Loucy (cell line): ENCODE data around the gene MID1IP1.

ENCODE experiments used
- H2AFZ ChIP-seq: fragments of 200-600 bp; sonication (generic); 2 replicates; pipeline ENCODE4 v1.6.0; 2016; ENCODE audit warnings: antibody characterized with exemption, mild to moderate bottlenecking, low read length, moderate library complexity
- H3F3A ChIP-seq: fragments of 200-600 bp; 2 replicates; pipeline ENCODE4 v1.6.0; 2016; ENCODE audit warnings: antibody characterized with exemption, low read depth, mild to moderate bottlenecking
- H3K27me3 ChIP-seq: fragments of 200-600 bp; sonication (generic); 2 replicates; pipeline ENCODE4 v1.6.1; 2014; ENCODE audit warnings: low read length, mild to moderate bottlenecking; ENCODE audit not compliant: insufficient read depth, poor library complexity, severe bottlenecking
- H3K36me3 ChIP-seq: fragments of 200-600 bp; sonication (generic); 2 replicates; pipeline ENCODE4 v1.6.1; 2016; ENCODE audit warnings: low read length; ENCODE audit not compliant: insufficient read depth
- H3K4me1 ChIP-seq: fragments of 200-600 bp; sonication (generic); 2 replicates; pipeline ENCODE4 v1.5.1; 2014; ENCODE audit warnings: low read length, mild to moderate bottlenecking; ENCODE audit not compliant: insufficient read depth, poor library complexity, severe bottlenecking
- H3K4me2 ChIP-seq: fragments of 200-600 bp; sonication (generic); 2 replicates; pipeline ENCODE4 v1.6.0; 2014; ENCODE audit warnings: antibody characterized with exemption, low read length, low read depth, mild to moderate bottlenecking; ENCODE audit not compliant: poor library complexity, severe bottlenecking
- H3K4me3 ChIP-seq: fragments of 200-600 bp; sonication (generic); 2 replicates; pipeline ENCODE4 v1.5.1; 2014; ENCODE audit warnings: low read length, mild to moderate bottlenecking, mixed read lengths; ENCODE audit not compliant: poor library complexity, severe bottlenecking
- H3K79me2 ChIP-seq: fragments of 200-600 bp; sonication (generic); 2 replicates; pipeline ENCODE4 v1.6.1; 2014; ENCODE audit warnings: low read length; ENCODE audit not compliant: insufficient read depth
- H3K9ac ChIP-seq: fragments of 200-600 bp; sonication (generic); 2 replicates; pipeline ENCODE4 v1.6.0; 2014; ENCODE audit warnings: mild to moderate bottlenecking, low read depth, low read length, moderate library complexity; ENCODE audit not compliant: poor library complexity, severe bottlenecking
- H3K9me2 ChIP-seq: fragments of 200-600 bp; sonication (generic); replicated peaks from 2 replicates; pipeline ENCODE4 v1.6.1; 2016; ENCODE audit warnings: low read depth, low read length, mixed read lengths
- H3K9me3 ChIP-seq: fragments of 200-600 bp; sonication (generic); 2 replicates; pipeline ENCODE4 v1.6.1; 2014; ENCODE audit warnings: mild to moderate bottlenecking, antibody characterized with exemption, low read length, low read depth; ENCODE audit not compliant: insufficient read depth
- H4K20me1 ChIP-seq: fragments of 200-600 bp; sonication (generic); 2 replicates; pipeline ENCODE4 v1.6.0; 2014; ENCODE audit warnings: antibody characterized with exemption, low read length, mild to moderate bottlenecking; ENCODE audit not compliant: insufficient read depth, poor library complexity, severe bottlenecking
- CTCF ChIP-seq: fragments of 200-600 bp; sonication (generic); conservative IDR thresholded peaks from 2 replicates; pipeline ENCODE4 v1.5.1; 2014; ENCODE audit warnings: mild to moderate bottlenecking, antibody characterized with exemption, low read length
- EZH2phosphoT487 ChIP-seq: fragments of 200-600 bp; IDR thresholded peaks from 2 replicates; pipeline ENCODE4 v1.6.1; 2018; ENCODE audit warnings: antibody characterized with exemption, mild to moderate bottlenecking, moderate library complexity, borderline replicate concordance

MID1IP1 gene

GRCh38 chrX:38847903-38848230 is 46.6 kb downstream of the MID1IP1 start:
- Histone ChIP-seq H3K9me2 (no peaks in the 10 kb centered on the region), H4K20me1 (no peaks in the 10 kb centered on the region), H3K9me3 (no peaks in the 10 kb centered on the region), H3K4me1 (peaks cover 5% of the 10 kb centered on the region), H3F3A (no peaks in the 10 kb centered on the region), H3K4me3 (no peak overlapping the region), H3K36me3 (no peaks in the 10 kb centered on the region), H3K9ac (no peak overlapping the region), H3K4me2 (no peak overlapping the region), H3K27me3 (no peaks in the 10 kb centered on the region), H3K79me2 (no peaks in the 10 kb centered on the region), H2AFZ (0 out of 2 replicates have a peak overlapping the region, but pooled peaks have one; percentile 12)
- TF ChIP-seq EZH2phosphoT487 (no peak), CTCF (no peak)

- Histone ChIP-seq H3K4me1 (peaks cover 5% of the 10 kb centered on the region), H3K9me2 (no peaks in the 10 kb centered on the region), H3K4me2 (no peak overlapping the region), H3F3A (no peaks in the 10 kb centered on the region), H4K20me1 (no peaks in the 10 kb centered on the region), H3K27me3 (no peaks in the 10 kb centered on the region), H3K4me3 (no peak overlapping the region), H3K79me2 (no peaks in the 10 kb centered on the region), H2AFZ (no peak overlapping the region), H3K9ac (no peak overlapping the region), H3K36me3 (no peaks in the 10 kb centered on the region), H3K9me3 (no peaks in the 10 kb centered on the region)
- TF ChIP-seq EZH2phosphoT487 (no peak), CTCF (no peak)
Measured at GRCh38 chrX:38848671-38849455, 47.6 kb downstream of the MID1IP1 start.

- H3K36me3 ChIP-seq = no peaks in the 10 kb centered on the region
- H3K27me3 ChIP-seq = no peaks in the 10 kb centered on the region
- no peaks in the 10 kb centered on the region for H4K20me1 ChIP-seq
- no peak for TF ChIP-seq EZH2phosphoT487
- no peak for TF ChIP-seq CTCF
- no peaks in the 10 kb centered on the region for H3K79me2 ChIP-seq
- no peaks in the 10 kb centered on the region for H3K9me3 ChIP-seq
- no peaks in the 10 kb centered on the region for H3F3A ChIP-seq
- no peak overlapping the region for H3K4me2 ChIP-seq
- no peaks in the 10 kb centered on the region for H3K9me2 ChIP-seq
- H3K4me1 ChIP-seq = peaks cover 2% of the 10 kb centered on the region
- no peak overlapping the region for H3K4me3 ChIP-seq
- no peak overlapping the region for H2AFZ ChIP-seq
- no peak overlapping the region for H3K9ac ChIP-seq
Measured at GRCh38 chrX:38850807-38851544, 49.7 kb downstream of the MID1IP1 start.
